DOHH2 (cell line): Measurements from ENCODE around the gene TOB1.

Experiments
- CTCF ChIP-seq: fragments of 200-600 bp; sonication (generic); IDR thresholded peaks from one replicate; pipeline ENCODE4 v1.5.1; 2014; ENCODE audit warnings: antibody characterized with exemption, mild to moderate bottlenecking, low read depth, low read length; ENCODE audit not compliant: poor library complexity, severe bottlenecking
- EZH2phosphoT487 ChIP-seq: fragments of 200-600 bp; sonication (generic); IDR thresholded peaks from 2 replicates; pipeline ENCODE4 v1.6.1; 2017; ENCODE audit warnings: borderline replicate concordance, mild to moderate bottlenecking, antibody characterized with exemption, low read length, moderate library complexity, mixed read lengths

GRCh38 chr17:50877838-50878237 is 11.7 kb upstream of the TOB1 start:
- TF ChIP-seq CTCF = no peak
- TF ChIP-seq EZH2phosphoT487 = no peak
